Hepatocyte (in vitro differentiated cells): Measurements from ENCODE around the gene WDR38.

Experiments
- EZH2 ChIP-seq: fragments of 200-600 bp; sonication (generic); IDR thresholded peaks from 2 replicates; pipeline ENCODE4 v1.6.1; 2016; ENCODE audit warnings: antibody characterized with exemption, mild to moderate bottlenecking, borderline replicate concordance
- EZH2phosphoT487 ChIP-seq: fragments of 200-600 bp; sonication (generic); IDR thresholded peaks from one replicate; pipeline ENCODE4 v1.6.1; 2018; ENCODE audit warnings: antibody characterized with exemption, mild to moderate bottlenecking, low read depth, moderate library complexity; ENCODE audit not compliant: unreplicated experiment, severe bottlenecking
- TF ChIP-seq, protein P1 (sequence below): fragments of 200-600 bp; sonication (generic); IDR thresholded peaks from 2 replicates; pipeline ENCODE4 v1.5.1; 2016; ENCODE audit warnings: antibody characterized with exemption, mild to moderate bottlenecking; ENCODE audit not compliant: poor library complexity

GRCh38 chr9:124803911-124804310 is 49.3 kb upstream of the WDR38 start:
- TF ChIP-seq EZH2 (no peak), EZH2phosphoT487 (no peak)
- TF ChIP-seq, protein P1, sequence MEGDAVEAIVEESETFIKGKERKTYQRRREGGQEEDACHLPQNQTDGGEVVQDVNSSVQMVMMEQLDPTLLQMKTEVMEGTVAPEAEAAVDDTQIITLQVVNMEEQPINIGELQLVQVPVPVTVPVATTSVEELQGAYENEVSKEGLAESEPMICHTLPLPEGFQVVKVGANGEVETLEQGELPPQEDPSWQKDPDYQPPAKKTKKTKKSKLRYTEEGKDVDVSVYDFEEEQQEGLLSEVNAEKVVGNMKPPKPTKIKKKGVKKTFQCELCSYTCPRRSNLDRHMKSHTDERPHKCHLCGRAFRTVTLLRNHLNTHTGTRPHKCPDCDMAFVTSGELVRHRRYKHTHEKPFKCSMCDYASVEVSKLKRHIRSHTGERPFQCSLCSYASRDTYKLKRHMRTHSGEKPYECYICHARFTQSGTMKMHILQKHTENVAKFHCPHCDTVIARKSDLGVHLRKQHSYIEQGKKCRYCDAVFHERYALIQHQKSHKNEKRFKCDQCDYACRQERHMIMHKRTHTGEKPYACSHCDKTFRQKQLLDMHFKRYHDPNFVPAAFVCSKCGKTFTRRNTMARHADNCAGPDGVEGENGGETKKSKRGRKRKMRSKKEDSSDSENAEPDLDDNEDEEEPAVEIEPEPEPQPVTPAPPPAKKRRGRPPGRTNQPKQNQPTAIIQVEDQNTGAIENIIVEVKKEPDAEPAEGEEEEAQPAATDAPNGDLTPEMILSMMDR, result no peak
